Upper lobe of left lung (tissue), 4 donors: Measurements from ENCODE around the gene ADAMTSL2.

Experiments
- POLR2AphosphoS5 ChIP-seq, 2 donors: sonication (generic); formaldehyde crosslinking; IDR thresholded peaks; one replicate each; pipeline ENCODE4 v1.5.1; 2017; ENCODE audit warnings: antibody characterized with exemption in 2 of 2
- TF ChIP-seq, protein P1 (sequence below), 6 experiments: fragments of 450-650 bp in 4 of 6; fragments of 200-600 bp in 2 of 6; sonication (generic) in 2 of 6; IDR thresholded peaks; one replicate each; pipeline ENCODE4 v1.5.1; 2016 to 2019; ENCODE audit warnings: antibody characterized with exemption in 6 of 6

- TF ChIP-seq, protein P1, sequence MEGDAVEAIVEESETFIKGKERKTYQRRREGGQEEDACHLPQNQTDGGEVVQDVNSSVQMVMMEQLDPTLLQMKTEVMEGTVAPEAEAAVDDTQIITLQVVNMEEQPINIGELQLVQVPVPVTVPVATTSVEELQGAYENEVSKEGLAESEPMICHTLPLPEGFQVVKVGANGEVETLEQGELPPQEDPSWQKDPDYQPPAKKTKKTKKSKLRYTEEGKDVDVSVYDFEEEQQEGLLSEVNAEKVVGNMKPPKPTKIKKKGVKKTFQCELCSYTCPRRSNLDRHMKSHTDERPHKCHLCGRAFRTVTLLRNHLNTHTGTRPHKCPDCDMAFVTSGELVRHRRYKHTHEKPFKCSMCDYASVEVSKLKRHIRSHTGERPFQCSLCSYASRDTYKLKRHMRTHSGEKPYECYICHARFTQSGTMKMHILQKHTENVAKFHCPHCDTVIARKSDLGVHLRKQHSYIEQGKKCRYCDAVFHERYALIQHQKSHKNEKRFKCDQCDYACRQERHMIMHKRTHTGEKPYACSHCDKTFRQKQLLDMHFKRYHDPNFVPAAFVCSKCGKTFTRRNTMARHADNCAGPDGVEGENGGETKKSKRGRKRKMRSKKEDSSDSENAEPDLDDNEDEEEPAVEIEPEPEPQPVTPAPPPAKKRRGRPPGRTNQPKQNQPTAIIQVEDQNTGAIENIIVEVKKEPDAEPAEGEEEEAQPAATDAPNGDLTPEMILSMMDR (IDR thresholded peaks at IDR 0.05), result no peak
- no peak for TF ChIP-seq POLR2AphosphoS5 (IDR thresholded peaks at IDR 0.05)
These were observed 58.4 kb downstream of the ADAMTSL2 start for GRCh38 chr9:133592731-133593409.
